HL-60 (cell line): ENCODE measurements around the gene SNX27.

Experiments
- CTCF ChIP-seq: IDR thresholded peaks from one replicate; pipeline ENCODE4 v1.5.1; 2011; ENCODE audit warnings: low read length, control low read depth, inconsistent platforms; ENCODE audit not compliant: insufficient read depth
- REST ChIP-seq: IDR thresholded peaks from 2 replicates; pipeline ENCODE4 v1.6.1; 2012; ENCODE audit warnings: low read depth; ENCODE audit not compliant: insufficient replicate concordance

GRCh38 chr1:151655371-151655770, 43.5 kb downstream of the SNX27 start:
- TF ChIP-seq CTCF (no peak), REST (no peak)
